ENCODE measurements around the gene PPIP5K2. TPM values are rescaled to one million over a fixed set of nuclear protein-coding genes. Genes with fewer than 3 reads are reported as not detected.

Gene PPIP5K2
- total and polyA plus RNA-seq, 2 of the 8 experiments (the other 6 are each of a cell fraction or from before 2014, with no cell fraction given): 14.8 to 46.6 TPM

DNA sequence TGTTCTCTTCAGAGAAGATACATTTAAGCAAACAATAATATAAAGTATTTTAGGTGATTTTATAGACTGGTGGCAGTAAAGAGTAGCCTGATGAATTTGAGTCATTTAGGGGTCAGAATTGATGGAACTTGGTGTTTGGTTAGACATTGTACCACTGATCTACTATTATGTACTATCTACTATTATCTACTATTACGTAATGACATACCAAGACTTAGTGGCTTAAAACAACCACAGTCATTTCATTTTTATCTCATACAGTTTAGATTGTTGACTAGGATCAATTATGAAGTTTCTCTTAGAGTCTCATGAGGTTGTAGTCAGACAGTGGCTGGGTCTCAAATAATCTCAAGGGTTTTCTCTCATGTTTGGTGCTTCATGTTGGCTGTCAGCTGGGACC, 54.0 kb downstream of the PPIP5K2 start (continued):
- TF ChIP-seq RAD21 (IDR thresholded peaks at IDR 0.05 in 1 of 2, conservative IDR thresholded peaks at IDR 0.05 in 1 of 2; ENCODE audit: low read depth in 2 of 2, low read length in 2 of 2) (no peak), RNF2 (IDR thresholded peaks at IDR 0.05; ENCODE audit: borderline replicate concordance, low read depth, low read length, missing control alignments, poor library complexity, severe bottlenecking) (no peak), TEAD4 (IDR thresholded peaks at IDR 0.05; ENCODE audit: low read depth, low read length) (no peak)

All from H1 (cell line).